GM21576 (cell line): Measurements from ENCODE around the gene KNTC1.
"Not testable (repeated sequence)": the region's sequence is repeated elsewhere in the genome, so short reads cannot be mapped to it uniquely, and the experiment has no call there.

Experiments used
- ATAC-seq: cut with Tn5 transposase; IDR thresholded peaks from one replicate; pipeline ENCODE4 v1.9.1; 2021; ENCODE audit warnings: mild to moderate bottlenecking, moderate library complexity; ENCODE audit not compliant: unreplicated experiment

The KNTC1 gene

DNA sequence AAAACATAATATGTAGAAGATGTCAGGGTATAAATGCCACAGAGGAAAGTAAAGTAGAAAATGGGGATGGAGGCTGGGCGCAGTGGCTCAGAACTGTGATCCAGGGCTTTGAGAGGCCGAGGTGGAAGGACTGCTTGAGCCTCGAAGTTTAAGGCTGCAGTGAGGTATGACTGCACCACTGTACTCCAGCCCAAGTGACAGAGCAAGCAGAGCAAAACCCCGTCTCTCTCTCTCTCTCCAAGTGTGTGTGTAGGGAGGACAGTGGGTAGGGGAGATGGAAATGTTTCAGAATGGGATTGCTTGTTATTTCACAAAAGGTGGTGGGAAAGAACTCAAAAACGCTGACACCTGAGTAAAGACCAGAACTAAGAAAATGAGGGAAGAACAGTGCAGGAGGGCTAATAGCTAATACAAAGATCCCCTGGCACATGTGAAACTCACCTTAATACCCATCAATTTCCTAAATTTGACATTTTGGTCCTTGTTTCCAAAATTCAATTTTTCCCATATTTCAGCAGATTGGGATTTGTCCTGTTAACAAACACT, 20.6 kb upstream of the KNTC1 start:
- no peak for ATAC-seq

DNA sequence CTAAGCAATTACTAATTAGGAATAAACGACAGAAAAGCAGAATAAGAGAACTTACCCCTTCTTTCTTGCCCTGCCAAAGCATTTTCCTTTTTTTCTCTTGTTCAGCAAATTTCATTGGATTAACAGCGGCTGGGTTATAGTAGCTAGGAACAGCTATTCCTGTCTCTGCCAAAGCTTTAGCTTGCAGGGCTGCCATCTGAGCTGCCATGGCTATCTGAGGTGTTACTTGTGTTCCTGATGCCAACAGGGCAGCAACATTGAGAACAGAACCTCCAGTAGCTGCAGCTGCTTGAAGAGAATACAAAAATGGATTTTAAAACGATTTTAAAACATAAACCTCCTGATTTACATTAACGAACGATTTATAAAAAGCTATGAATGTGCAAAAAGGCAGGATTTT, 18.9 kb upstream of the KNTC1 start:
- ATAC-seq = no peak

DNA sequence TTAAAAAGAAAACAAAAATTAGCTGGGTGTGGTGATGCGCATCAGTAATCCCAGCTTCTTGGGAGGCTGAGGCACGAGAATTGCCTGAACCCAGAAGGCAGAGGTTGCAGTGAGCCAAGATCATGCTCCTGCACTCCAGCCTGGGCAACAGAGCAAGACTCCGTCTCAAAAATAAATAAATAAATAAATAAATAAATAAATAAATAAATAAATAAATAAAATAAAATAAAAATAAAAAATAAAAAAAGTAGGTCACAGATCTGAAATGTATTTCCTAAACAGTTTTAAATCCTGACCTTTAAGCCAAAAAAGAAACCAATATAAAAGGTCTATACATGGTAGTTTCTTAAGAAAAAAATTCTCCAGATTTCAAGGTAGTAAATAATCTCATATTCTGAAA, 14.0 kb upstream of the KNTC1 start:
- not testable (repeated sequence) for ATAC-seq

DNA sequence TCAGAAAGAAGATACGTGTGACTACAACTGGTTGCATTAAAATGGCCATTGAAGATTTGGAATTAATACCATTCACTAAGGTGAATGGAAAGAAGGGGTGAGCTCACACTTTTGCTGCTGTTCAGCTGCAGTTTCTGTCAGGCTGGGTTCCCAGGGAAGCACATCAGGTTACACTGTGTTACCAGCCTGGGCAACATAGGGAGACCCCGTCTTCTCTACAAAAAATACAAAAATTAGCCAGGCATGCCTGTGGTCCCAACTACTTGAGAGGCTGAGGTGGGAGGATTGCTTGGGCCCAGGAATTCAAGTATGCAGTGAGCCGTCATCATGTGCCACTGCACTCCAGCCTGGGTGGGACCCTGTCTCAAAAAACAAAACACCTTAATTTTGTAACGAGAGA, 13.4 kb upstream of the KNTC1 start:
- ATAC-seq = no peak

DNA sequence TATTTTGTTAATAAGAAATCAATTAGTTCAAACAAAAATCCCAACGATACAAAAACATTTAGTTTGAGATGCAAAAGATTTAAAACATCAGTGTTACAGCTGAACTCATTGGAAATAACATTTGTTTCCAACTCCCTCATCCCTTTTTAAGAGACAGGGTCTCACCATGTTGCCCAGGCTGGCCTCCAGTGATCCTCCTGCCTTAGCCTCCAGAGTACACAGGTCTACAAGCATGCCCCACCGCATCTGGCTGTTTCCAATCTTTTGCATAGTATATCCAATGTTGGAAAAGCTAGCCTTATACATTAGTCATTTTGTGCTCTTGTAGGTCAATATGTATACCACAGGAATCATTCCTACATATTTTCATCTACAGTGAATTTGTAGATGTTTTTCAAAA, 11.8 kb upstream of the KNTC1 start:
- no peak for ATAC-seq

DNA sequence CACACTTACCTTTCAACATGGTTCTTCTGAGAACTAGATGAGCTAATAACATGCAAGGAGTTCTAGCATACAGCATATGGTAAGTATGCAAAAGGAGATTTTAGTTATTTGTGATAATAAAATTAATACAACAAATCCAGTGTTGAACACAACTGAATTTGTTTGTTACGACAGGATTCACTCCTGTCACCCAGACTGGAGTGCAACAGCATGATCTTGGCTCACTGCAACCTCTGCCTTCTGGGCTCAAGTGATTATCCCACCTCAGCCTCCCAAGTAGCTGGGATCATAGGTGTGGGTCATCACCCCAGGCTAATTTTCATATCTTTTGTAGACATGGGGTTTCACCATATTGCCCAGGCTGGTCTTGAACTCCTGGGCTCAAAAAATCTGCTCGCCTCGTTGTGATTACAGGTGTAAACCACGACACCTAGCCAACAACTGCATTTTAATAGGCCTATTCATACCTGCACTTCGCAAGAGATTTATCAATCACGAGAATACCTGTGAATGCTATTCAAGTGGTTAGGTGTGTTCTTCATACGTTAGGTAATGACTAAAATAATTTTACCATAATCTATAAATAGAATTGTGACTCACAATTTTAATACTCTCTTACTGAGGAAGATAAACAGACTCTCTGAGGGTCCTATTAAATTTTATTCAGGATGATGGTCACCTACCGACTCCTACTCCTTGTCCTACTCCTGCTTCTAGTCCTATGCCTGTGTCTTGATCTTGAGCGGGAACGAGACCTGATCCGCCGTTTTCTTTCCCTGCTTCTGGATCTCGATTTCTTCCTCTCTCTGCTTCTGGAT, 10.3 kb upstream of the KNTC1 start:
- no peak for ATAC-seq

DNA sequence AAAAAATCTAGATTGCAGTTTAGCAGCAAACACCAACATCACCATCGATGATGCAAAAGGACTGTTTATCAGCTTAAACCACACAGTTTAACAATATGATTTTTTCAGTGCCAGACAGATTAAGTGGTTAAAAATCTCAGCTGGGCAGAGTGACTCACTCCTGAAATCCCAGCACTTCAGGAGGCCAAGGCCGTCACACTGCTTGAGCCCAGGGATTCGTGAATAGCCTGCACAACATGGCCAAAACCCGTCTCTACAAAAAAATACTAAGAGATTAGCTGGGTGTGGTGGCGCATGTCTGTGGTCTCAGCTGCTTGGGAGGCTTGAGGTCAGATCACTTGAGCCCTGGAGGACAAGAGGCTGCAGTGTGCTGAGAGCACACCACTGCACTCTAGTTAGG, 9.2 kb upstream of the KNTC1 start:
- no peak for ATAC-seq

DNA sequence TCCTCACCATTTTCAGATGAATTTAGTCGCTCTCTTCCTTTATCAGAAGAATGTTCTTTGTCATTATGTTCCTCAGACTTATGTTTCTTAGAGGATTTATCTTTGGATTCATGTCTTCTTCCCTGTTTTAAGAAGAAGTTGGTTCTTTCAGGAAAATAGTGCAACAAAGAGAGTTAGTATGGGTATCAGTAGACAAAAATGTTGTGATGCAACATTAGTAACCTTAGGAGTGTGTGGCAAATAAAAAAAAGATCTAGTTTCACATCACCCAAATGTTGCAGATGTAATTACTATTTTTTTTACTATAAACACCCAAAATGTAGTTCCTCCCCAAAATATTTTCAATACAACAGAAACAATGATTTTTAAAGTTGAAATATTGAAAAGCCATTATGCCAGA, 8.1 kb upstream of the KNTC1 start:
- no peak for ATAC-seq

DNA sequence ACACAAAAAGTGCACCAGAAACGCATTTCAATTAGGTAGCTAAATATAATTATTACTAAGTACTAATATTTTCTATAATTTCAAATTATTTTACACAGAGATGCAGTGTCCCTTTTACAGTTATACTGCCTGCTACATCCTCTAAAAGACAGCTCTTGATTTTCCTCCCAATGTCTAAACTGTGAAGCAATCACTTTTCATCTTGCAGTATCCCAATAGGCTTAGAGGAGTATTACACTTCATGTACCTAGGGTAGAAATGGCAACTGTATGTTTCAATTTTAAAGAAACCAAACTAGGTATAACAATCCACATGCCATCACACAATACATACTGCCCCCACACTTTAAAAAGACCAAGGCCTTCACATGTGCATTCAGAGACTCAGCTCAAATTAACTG, 7.6 kb upstream of the KNTC1 start:
- ATAC-seq = no peak

DNA sequence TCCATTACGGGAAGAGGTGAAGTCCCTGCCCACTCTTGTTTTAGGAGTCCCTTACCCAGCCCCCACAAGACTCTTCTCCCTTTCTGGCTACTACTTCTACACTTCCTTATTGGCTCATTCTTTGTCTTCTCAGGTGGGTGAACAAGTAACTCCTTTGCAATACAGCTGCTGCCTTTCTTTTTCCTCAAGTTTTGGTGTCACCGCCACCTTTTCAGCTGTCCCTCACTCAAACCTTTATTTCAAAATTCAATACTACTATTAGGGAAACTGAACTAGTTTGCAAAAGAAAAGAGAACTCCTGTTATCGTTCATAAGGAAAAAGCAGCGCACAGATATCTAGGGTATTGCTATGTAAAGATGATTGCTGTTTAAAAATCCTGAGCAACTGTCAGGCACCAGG, 6.4 kb upstream of the KNTC1 start:
- no peak for ATAC-seq

DNA sequence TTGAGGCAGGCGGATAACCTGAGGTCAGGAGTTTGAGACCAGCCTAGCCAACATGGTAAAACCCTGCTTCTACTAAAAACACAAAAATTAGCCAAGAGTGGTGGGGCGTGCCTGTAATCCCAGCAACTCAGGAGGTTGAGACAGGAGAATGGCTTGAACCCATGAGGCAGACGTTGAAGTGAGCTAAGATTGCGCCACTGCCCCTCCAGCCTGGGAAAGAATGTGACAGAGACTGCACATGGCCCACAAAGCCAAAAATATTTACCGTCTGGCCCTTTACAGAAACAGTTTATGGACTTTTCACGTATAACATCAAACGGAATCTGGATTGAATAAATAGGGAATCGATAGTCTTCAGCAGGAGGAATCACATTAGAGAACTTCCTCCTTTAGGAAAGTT, 3.8 kb upstream of the KNTC1 start:
- ATAC-seq = no peak

DNA sequence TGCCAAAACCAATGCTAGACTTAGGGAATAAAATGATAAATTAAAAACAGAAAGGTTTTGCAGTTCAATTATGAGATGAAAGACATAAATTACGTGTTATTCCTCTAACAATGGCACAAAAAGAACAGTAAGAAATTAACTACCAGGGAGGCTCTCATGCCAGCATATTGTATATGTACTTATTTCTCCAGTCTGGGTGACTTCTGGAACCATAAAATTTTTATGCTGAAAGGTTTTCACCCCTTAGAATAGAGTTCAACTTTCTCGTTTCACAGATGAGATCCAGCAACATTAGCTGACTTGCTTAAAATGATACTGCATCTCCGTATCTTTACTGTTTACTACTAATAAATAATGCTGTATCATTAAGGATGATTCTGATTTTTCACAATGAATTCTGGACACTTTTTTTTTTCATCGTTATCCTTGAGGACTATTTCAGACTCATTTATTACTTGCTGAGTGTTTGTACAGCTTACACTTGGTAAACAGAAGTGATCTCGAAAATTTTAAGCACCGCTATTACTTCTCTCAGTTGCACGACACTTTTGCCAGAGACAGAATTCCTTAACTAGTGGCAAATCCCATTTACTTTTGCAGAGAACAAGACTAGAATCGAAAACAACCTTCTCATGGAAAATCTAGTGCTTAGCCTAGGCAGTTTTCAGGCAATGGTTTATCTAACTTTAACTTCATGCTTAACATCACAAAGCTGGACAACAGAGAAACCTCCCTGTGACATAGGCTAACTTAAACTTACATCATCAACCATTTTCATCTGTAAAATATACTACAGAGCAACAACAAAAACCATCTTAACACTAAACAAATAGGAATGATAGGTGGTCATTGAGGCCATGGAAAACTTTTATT, 3.0 kb upstream of the KNTC1 start:
- no peak for ATAC-seq

DNA sequence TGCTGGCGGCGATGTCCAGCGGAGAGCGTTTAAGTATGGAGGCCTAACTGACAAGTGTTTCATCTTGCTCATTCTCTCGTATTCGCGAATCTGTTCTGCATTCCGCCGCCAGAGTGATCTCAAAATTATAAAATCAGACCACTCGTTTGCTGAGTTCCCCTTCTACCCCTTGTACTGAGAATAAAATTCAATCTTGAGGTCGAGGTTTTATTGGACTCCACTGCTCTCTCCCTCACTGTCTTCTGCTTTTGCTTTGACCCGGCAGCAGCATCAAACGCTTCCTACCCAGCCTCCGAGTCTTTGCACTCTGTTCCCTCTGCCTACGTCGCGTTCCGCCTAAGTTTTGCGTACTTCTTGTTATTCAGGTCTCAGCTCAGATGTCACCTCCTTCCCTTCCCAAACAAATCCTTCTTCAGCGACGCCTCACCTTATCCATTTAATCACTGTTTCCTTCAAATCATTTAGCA, 462 bp downstream of the KNTC1 start:
- ATAC-seq = no peak

DNA sequence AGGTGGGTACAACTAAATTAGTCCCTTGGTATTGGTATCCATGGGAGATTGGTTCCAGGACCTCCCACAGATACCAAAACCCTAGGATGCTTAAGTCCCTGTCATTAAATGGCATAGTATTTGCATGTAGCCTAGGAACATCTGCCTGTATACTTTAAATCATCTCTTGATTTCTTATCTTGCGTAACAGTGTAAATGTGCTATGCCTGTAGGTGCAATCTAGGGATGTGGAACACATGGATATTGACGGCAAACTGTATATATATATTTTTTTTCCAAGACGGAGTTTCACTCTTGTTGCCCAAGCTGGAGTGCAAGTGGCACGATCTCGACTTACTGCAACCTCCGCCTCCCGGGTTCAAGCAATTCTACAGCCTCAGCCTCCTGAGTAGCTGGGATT, 1.5 kb downstream of the KNTC1 start:
- ATAC-seq = no peak

DNA sequence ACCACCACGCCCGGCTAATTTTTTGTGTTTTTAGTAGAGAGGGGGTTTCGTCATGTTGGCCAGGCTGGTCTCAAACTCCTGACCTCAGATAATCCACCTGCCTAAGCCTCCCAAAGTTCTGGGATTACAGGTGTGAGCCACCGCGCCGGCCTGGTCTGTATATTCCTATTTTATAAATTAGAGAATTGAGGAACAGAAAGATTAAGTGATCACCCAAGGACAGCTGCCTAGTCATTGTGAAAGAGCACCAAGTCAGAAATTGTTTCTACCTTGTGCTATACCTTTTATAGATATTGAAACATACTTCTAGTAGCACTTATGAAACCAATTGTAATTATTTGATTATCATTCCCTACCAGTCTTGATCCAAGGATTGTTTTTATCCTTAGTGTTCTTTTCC, 1.9 kb downstream of the KNTC1 start:
- no peak for ATAC-seq

DNA sequence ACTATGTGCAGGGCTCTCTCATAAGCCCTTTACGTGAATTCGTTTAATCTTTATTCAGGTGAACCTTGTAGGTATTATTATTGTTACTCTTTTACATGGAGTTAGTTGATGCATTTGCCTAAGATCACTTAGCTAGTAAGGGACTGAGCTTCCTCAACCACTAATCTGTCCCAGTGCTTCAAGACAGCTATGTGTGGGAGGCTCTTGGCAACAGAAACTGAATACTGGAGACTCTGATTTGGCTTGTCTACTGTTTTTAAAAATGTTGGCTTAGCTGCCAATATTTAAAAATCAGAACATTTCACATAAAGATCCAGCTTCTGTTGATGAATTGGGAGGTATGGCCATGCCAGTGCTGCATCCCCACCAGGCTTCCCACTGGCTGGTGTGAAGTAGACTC, 6.8 kb downstream of the KNTC1 start:
- ATAC-seq = no peak

DNA sequence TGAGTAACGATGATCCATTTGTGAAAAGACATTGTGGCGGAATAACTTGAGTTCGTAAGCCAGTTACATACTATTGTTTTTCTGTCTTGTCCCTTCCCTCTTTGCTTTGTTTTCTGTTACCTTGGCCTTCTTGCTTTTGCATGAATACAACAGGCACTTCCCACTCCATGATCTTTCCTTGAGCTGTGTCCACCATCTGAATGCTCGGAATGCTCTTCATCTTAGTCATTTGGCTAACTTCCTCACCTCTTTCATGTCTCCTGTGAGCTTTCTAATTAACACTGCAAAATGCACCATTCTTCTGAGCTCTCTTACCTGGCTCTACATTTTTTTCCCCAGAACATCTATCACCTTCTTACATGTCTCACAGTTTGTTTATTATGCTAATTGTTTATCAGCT, 10.0 kb downstream of the KNTC1 start:
- ATAC-seq = no peak

DNA sequence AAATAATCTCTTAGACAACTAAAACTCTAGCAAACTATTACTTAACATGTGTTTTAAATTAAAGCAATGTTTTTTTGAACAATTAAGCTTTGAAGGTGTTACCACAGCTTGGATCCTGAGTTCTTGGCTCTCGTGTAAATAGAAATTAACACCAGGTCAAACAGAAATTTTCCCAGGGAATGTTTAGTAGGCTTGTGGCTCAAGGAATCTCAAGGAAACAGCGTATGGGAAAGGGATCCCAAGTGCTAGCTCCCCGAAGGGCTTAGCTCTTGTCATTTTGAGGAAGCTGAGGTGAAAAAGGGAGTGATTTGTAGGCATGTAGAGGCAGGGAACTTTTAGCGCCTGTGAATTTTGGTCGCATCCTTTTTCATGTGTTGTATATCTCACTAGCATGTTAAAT, 11.4 kb downstream of the KNTC1 start:
- no peak for ATAC-seq

DNA sequence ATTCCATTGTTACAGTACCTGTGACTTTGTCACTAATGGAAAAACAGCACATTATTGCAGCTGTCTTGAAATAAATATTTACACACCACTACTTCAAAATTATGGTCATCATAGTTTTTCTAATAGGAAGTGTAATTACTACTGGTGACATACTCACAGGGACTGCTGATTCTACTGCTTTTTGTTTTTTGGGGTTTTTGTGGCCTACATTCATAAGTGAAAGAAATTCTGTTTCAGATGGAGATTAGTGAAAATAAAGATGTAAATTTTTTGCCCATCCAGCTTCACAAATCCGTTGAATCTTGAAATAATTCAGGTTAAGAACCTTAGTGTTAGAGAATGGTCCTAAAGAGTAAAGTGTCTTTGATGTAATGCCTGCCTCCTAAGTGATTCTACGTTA, 17.5 kb downstream of the KNTC1 start:
- no peak for ATAC-seq

DNA sequence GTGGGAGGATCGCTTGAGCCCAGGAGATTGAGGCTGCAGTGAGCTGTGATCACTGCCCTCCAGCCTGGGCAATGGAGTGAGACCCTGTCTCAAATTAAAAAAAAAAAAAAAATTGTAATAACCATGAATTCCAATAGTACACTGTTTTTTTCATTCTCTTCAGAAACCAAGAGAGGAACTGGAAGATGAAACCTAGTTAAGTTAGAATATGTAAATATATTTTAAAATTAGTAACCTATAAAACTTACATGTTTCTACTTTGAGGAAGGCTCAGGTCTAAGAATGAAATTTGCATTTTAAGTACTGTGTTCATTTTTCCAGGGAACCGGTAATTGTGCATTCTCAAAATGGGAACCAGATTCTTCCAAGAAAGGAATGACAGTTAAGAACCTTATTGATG, 18.8 kb downstream of the KNTC1 start:
- ATAC-seq = no peak

DNA sequence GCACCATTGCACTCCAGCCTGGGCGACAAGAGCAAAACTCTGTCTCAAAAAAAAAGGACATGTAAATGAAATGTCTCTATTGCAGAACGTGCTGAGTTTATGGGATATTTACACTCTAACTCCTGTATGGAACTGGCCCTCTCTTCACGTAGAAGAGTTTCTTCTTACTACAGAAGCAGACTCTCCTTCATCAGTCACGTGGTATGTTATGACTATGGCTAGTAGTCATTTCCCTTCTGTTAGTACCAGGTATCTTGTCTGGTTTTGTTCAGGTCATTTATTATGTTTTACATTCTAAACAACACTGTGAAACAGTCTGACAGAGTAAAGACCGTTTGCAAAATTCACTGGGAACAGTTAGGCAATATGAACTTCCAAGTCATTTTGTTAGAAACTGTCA, 20.3 kb downstream of the KNTC1 start:
- no peak for ATAC-seq
